GM11168 (cell line): ENCODE data around the gene DUXB.

ENCODE experiments used
- in situ Hi-C: fragments of 300-500 bp; cut with MboI; formaldehyde crosslinking; loops from one replicate; pipeline ENCODE4 v1.12.0; 2022; ENCODE audit warnings: low sequenced_read_pairs; ENCODE audit not compliant: unreplicated experiment

Gene DUXB

DNA sequence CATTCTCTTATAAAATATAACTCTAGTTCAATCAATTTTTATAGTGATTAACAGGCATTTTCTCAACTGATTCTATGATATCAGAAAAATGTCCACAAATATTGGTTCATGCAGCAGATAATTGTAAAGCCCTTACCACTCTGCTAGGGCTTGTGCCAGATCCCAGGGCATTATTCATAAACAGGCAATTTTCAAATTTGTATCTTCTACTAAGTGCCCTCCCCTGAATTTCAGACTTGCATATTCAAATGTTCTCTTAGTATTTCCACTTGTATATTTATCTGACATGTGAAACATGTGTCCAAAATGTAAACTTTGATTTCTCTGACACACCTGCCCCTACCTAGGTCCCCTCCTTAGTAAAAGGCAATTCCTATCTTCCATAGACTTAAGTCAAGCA lies 33.8 kb downstream of the DUXB start:
- in situ Hi-C loops: no loop called here

DNA sequence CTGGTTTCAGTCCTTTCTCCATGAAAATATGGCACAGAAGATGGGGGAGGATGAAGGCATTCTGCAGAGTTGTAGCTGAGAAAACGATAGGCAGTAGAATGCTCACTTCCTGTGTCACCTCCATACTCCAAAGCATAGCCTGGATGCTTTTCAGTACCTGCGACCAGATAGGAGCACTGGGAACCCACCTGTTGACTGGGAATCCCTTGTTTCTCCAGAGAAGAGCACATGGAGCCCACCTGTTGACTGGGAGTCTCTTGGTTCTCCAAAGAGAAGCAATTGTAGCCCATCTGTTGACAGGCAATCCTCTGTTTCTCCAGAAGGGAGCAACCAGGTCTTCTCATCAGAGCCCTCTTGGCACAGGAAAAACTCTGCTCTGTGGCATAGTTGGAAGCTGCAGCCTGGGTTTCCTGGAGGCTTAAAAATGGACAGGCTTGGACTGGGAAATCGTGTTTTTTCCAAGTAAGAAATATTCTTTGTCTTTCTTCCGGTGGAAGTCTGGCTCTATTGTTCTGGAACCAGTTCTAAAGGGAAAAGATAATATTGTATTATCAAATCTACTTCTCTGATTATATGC lies 40.4 kb downstream of the DUXB start:
- in situ Hi-C loops: no loop called here

DNA sequence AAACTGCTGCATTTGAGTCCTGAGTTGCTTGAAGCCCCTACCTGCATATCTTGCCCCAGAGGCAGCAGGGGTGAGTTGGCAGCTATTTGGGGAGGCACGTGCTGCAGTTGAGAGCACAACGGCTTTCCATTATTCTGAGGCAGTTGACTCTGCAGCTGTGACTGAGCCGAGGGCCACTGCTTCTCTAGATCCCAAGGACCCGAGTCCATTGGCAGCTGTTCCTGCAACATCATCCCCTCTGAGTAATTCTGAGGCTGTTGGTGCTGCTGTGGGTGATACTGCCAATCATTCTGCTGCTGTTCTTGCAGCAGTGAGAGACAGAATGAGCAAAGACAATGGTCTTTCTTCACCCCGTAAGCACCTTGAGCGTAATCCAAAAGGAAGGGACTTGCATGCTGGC lies 40.9 kb downstream of the DUXB start:
- in situ Hi-C loops: no loop called here

DNA sequence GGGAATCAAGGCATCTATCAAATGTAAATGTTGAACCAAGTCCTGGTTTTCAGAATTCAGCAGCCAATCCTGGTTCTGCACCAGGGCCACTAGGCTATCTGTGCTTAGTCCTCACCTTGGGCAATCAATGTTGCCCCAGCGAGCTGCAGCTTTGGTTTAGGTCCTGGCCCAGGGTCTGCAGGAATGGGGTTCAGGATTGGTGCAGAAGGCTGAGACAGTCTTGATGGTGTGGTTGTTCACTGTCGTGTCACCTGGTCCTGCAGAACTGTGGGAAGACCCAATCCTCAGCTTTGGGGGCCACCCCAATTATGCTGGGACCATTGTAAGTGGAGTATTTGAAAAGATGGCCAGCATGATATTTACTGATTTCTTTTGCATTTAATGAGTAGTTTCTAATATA lies 43.1 kb downstream of the DUXB start:
- in situ Hi-C loops: no loop called here

DNA sequence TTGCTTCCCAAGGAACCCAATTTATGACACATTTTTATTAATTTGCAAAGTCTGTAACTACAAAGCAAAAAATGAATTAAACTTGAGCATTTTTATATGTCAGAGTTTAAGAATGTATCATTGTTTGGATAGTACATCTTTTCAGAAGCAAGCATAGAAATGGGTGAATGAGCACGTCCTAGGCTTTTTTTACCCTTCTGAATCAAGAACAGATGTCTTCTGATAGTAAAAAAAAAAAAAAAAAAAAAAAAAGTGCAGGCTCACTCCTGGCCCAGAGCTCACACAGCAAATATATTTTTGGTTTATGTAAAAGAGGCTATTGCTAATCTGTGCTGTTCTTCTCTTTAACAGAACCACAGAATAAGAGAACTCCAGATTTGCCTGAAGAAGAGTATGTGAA lies 47.3 kb downstream of the DUXB start:
- in situ Hi-C loops: no loop called here

DNA sequence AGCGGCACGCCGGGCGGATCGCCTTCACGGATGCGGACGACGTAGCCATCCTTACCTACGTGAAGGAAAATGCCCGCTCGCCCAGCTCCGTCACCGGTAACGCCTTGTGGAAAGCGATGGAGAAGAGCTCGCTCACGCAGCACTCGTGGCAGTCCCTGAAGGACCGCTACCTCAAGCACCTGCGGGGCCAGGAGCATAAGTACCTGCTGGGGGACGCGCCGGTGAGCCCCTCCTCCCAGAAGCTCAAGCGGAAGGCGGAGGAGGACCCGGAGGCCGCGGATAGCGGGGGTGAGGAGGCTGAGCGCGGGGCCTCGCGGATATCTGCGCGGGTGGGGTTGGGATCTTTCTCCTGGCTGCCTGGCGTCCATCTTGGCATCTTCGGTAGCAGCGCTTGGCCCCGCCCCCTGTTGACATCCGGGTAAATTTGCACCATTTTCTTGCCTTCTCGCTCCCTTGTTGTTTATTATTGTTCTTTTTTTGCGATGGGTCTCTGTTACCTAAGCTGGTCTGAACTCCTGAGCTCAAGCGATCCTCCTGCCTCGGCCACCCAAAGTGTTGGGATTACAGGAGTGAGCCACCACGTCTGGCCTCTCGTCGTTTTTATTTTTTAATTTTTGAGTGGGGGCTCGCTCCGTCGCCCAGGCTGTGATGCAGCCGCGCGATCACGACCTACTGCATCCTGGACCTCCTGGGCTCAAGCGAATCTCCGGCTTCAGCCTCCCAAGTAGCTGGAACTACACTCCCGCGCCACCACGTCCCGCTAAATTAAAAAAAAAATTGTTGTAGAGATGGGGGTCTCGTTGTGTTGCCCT lies 52.8 kb downstream of the DUXB start:
- in situ Hi-C loops: no loop called here

DNA sequence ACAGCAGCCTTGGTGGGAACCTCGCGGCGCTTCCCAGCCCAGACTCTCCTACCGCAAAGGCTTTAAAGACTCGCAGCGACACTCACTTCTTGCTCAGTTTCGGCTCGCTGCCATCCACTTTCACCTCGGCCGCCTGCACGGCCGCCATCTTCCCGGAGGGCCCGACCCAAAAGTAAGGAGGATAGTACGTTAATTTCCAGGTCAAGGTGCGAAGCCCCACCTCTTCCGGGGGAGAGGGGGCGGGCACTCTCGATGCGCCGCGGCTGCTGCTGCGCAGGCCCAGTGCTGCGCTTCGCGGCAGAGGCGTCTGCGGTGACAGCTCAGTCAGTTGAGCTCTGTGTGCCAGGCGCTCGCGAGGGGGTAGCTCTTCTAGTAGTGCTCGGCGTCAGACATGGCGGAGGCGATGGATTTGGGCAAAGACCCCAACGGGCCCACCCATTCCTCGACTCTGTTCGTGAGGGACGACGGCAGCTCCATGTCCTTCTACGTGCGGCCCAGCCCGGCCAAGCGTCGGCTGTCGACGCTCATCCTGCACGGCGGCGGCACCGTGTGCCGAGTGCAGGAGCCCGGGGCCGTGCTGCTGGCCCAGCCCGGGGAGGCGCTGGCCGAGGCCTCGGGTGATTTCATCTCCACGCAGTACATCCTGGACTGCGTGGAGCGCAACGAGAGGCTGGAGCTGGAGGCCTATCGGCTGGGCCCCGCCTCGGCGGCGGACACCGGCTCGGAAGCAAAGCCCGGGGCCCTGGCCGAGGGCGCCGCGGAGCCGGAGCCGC lies 53.6 kb downstream of the DUXB start, which contains the start of the genes KARS1 and TERF2IP:
Gene KARS1 (minus strand): TSS at position 174 of the 773 bp plus-strand sequence. CDS start 26 bp downstream, at position 148.
Gene TERF2IP (plus strand): TSS at position 282 of the 773 bp plus-strand sequence. CDS start 110 bp downstream, at position 392.
- in situ Hi-C loops: no loop called here

DNA sequence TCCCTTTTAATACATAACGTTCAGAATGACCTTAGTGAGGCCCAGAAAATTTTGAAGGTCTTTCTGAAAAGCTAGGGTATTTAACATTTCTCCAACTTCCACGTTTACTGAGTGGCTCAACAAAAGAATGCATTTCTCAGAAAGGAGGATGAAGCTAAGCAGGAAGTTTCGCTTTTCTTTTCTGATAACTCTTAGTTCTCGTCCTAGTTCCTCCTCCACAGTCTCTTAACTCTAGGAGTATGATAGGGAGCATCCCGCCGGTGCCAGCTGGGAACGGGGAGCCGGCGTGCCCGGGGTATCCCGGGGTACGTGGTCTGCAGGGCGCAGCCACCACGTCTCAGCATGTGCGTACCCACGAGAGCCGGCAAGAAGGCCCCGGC lies 54.2 kb downstream of the DUXB start:
- in situ Hi-C loops: no loop called here

DNA sequence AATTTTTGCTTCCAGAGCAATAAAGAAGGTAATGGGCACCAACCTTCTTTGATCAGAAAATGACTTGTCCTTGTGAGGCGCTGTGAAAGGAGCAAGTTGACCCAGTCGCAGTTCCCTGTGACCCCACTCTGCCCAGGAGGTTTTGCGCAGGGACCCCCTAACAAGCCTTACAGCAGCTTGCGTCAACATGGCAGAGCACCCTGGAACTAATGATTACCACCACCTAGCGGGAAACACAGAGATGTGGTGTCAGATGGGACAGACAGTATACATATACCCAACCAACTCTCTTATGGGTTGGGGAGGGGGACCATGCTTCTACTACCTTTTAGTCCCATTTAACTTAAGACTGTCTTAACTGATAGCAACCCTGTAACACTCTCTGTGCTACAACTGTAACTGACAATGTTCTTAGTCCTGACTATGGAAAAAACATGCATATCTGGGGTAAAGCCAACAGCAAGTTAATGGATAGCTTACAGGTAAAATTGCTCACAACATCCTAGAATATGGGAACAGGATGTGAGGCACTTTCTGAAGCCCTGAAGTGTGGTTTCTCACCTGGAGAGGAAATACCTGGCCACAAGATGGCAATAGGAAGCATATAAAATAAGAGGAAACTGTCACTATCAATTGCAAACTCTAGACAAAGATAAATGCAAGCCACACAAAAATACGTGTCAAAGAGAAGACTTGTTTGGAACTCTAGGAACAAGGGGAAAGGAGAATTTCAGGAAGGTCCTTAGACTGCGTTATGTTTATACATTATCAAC lies 56.8 kb downstream of the DUXB start:
- in situ Hi-C loops: no loop called here
